Measurements from ENCODE around the gene ALG8. TPM values are rescaled to one million over a fixed set of nuclear protein-coding genes. Genes with fewer than 3 reads are reported as not detected.

Gene ALG8
- total RNA-seq, 1 donor from 2014 or later: 31.5 TPM

- Histone ChIP-seq H3K27me3 (ENCODE audit: control insufficient read depth, insufficient read depth, low read length) (no peaks in the 10 kb centered on the region), H3K36me3 (ENCODE audit: control insufficient read depth, insufficient read depth, low read length) (no peaks in the 10 kb centered on the region), H3K4me3 (ENCODE audit: low read depth, low read length) (no peak overlapping the region)
- DNase-seq (ENCODE audit: low read depth): no peak
- no peak for TF ChIP-seq CTCF (IDR thresholded peaks at IDR 0.05; ENCODE audit: insufficient read depth, low read length, poor library complexity, severe bottlenecking)
Measured at GRCh38 chr11:78127403-78127802, 12.0 kb downstream of the ALG8 start.

GRCh38 chr11:78112582-78113275, 26.7 kb downstream of the ALG8 start:
- H3K27me3 ChIP-seq (ENCODE audit: control insufficient read depth, insufficient read depth, low read length): no peaks in the 10 kb centered on the region
- H3K36me3 ChIP-seq (ENCODE audit: control insufficient read depth, insufficient read depth, low read length): no peaks in the 10 kb centered on the region
- no peak overlapping the region for H3K4me3 ChIP-seq (ENCODE audit: low read depth, low read length)
- no peak for DNase-seq (ENCODE audit: low read depth)
- no peak for TF ChIP-seq CTCF (IDR thresholded peaks at IDR 0.05; ENCODE audit: insufficient read depth, low read length, poor library complexity, severe bottlenecking)

- DNase-seq (ENCODE audit: low read depth): no peak
- no peak overlapping the region for H3K4me3 ChIP-seq (ENCODE audit: low read depth, low read length)
- H3K27me3 ChIP-seq (ENCODE audit: control insufficient read depth, insufficient read depth, low read length): no peaks in the 10 kb centered on the region
- no peak for TF ChIP-seq CTCF (IDR thresholded peaks at IDR 0.05; ENCODE audit: insufficient read depth, low read length, poor library complexity, severe bottlenecking)
- H3K36me3 ChIP-seq (ENCODE audit: control insufficient read depth, insufficient read depth, low read length): no peaks in the 10 kb centered on the region
Measured at GRCh38 chr11:78111298-78111697, 28.1 kb downstream of the ALG8 start.

- TF ChIP-seq CTCF (IDR thresholded peaks at IDR 0.05; ENCODE audit: insufficient read depth, low read length, poor library complexity, severe bottlenecking): no peak
- H3K4me3 ChIP-seq (ENCODE audit: low read depth, low read length): no peak overlapping the region
- H3K27me3 ChIP-seq (ENCODE audit: control insufficient read depth, insufficient read depth, low read length): no peaks in the 10 kb centered on the region
- DNase-seq (ENCODE audit: low read depth): no peak
- H3K36me3 ChIP-seq (ENCODE audit: control insufficient read depth, insufficient read depth, low read length): no peaks in the 10 kb centered on the region
Measured at GRCh38 chr11:78110830-78111229, 28.6 kb downstream of the ALG8 start.

- TF ChIP-seq CTCF (IDR thresholded peaks at IDR 0.05; ENCODE audit: insufficient read depth, low read length, poor library complexity, severe bottlenecking): no peak
- Histone ChIP-seq H3K36me3 (ENCODE audit: control insufficient read depth, insufficient read depth, low read length) (no peaks in the 10 kb centered on the region), H3K27me3 (ENCODE audit: control insufficient read depth, insufficient read depth, low read length) (no peaks in the 10 kb centered on the region), H3K4me3 (ENCODE audit: low read depth, low read length) (no peak overlapping the region)
- DNase-seq (ENCODE audit: low read depth): no peak
Measured at GRCh38 chr11:78110351-78110750, 29.1 kb downstream of the ALG8 start.

All from kidney epithelial cell (primary cell).